ENCODE results near the gene ZNHIT2. TPM values are rescaled to one million over a fixed set of nuclear protein-coding genes. Genes with fewer than 3 reads are reported as not detected.

The ZNHIT2 gene
- total and polyA plus RNA-seq, 2 donors = 2.6 to 19.8 TPM

GRCh38 chr11:65072631-65072966 is 44.9 kb downstream of the ZNHIT2 start:
- H3K4me1 ChIP-seq (ENCODE audit: insufficient read depth) = no peaks in the 10 kb centered on the region
- no peaks in the 10 kb centered on the region for H3K36me3 ChIP-seq (ENCODE audit: insufficient read depth)
- no peak overlapping the region for H3K4me3 ChIP-seq (ENCODE audit: low read depth, low read length)
- no peak overlapping the region for H3K27ac ChIP-seq (ENCODE audit: low read depth)
- DNase-seq (ENCODE audit: extremely low spot score) = no peak
- WGBS = 58% methylated on average over 1 of the region's 1 CpG

- H3K36me3 ChIP-seq (ENCODE audit: insufficient read depth) = no peaks in the 10 kb centered on the region
- no peaks in the 10 kb centered on the region for H3K4me1 ChIP-seq (ENCODE audit: insufficient read depth)
- H3K4me3 ChIP-seq (ENCODE audit: low read depth, low read length) = no peak overlapping the region
- 66% methylated on average over 4 of the region's 4 CpGs for WGBS
- no peak for DNase-seq (ENCODE audit: extremely low spot score)
- H3K27ac ChIP-seq (ENCODE audit: low read depth) = no peak overlapping the region
Observed at GRCh38 chr11:65071907-65072630, 45.4 kb downstream of the ZNHIT2 start.

- DNase-seq (ENCODE audit: extremely low spot score) = no peak
- 65% methylated on average over 9 of the region's 9 CpGs for WGBS
- no peaks in the 10 kb centered on the region for H3K36me3 ChIP-seq (ENCODE audit: insufficient read depth)
- H3K4me1 ChIP-seq (ENCODE audit: insufficient read depth) = no peaks in the 10 kb centered on the region
- H3K27ac ChIP-seq (ENCODE audit: low read depth) = no peak overlapping the region
- H3K4me3 ChIP-seq (ENCODE audit: low read depth, low read length) = no peak overlapping the region
Observed at GRCh38 chr11:65069217-65069616, 48.3 kb downstream of the ZNHIT2 start.

DNA sequence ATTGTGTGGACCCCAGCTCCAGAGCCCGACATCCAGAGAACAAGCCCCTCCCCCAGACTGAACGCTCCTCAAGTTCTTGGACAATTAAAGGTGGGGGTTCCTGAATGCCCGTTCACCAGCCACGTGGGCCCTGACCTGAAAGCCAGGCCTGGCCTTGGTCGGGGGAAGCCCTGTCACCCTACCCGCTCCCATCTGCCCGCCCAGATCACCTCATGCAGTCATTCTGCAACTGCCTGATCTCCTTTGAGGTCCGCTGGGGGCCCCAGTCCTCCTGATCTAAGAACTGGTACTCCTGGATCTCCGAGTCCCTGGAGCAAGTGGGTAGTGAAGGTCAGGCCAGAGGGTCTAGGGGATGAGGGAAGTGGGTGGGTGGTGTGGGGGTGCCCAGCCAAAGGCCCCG is 50.1 kb downstream of the ZNHIT2 start:
- Histone ChIP-seq H3K27ac (ENCODE audit: low read depth) (no peak overlapping the region), H3K4me3 (ENCODE audit: low read depth, low read length) (no peak overlapping the region), H3K36me3 (ENCODE audit: insufficient read depth) (no peaks in the 10 kb centered on the region), H3K4me1 (ENCODE audit: insufficient read depth) (no peaks in the 10 kb centered on the region)
- no peak for DNase-seq (ENCODE audit: extremely low spot score)
- 76% methylated on average over 10 of the region's 10 CpGs for WGBS

- 66% methylated on average over 4 of the region's 4 CpGs for WGBS
- Histone ChIP-seq H3K36me3 (ENCODE audit: insufficient read depth) (no peaks in the 10 kb centered on the region), H3K27ac (ENCODE audit: low read depth) (no peak overlapping the region), H3K4me1 (ENCODE audit: insufficient read depth) (no peaks in the 10 kb centered on the region), H3K4me3 (ENCODE audit: low read depth, low read length) (no peak overlapping the region)
- no peak for DNase-seq (ENCODE audit: extremely low spot score)
Observed at GRCh38 chr11:65066805-65067291, 50.7 kb downstream of the ZNHIT2 start.

Small RNA genes lying within 50 kb of the gene (small RNA-seq; reads per million reads assigned to genes)
- gene HIGD1AP10 = not detected
- gene PDCL2P2 = not detected
- 2.1 reads per million, percentile 86 among the genes with 10 or more reads in this experiment for gene RNU2-23P

Other genes with a start within 250 kb of the ZNHIT2 start
- gene EHD1, start 239.1 kb downstream of the ZNHIT2 start, total RNA-seq = 31.3 TPM
- 50.5 TPM for gene EHD1, start 239.1 kb downstream of the ZNHIT2 start, polyA plus RNA-seq
- gene ATG2A, start 200.5 kb downstream of the ZNHIT2 start, total RNA-seq = 7.6 TPM
- 21.4 TPM for gene ATG2A, start 200.5 kb downstream of the ZNHIT2 start, polyA plus RNA-seq
- 7.3 TPM for gene PPP2R5B, start 193.0 kb downstream of the ZNHIT2 start, total RNA-seq
- gene PPP2R5B, start 193.0 kb downstream of the ZNHIT2 start, polyA plus RNA-seq = 22.1 TPM
- gene GPHA2, start 181.8 kb downstream of the ZNHIT2 start, total RNA-seq = not detected
- gene GPHA2, start 181.8 kb downstream of the ZNHIT2 start, polyA plus RNA-seq = not detected
- gene MAJIN, start 145.6 kb downstream of the ZNHIT2 start, total RNA-seq = not detected
- not detected for gene MAJIN, start 145.6 kb downstream of the ZNHIT2 start, polyA plus RNA-seq
- gene BATF2, start 120.7 kb downstream of the ZNHIT2 start, total RNA-seq = 0.85 TPM
- gene BATF2, start 120.7 kb downstream of the ZNHIT2 start, polyA plus RNA-seq = 5.8 TPM
- gene ARL2, start 103.5 kb downstream of the ZNHIT2 start, total RNA-seq = 37.9 TPM
- 170 TPM for gene ARL2, start 103.5 kb downstream of the ZNHIT2 start, polyA plus RNA-seq
- gene SNX15, start 90.3 kb downstream of the ZNHIT2 start, total RNA-seq = 9.4 TPM
- gene SNX15, start 90.3 kb downstream of the ZNHIT2 start, polyA plus RNA-seq = 34.5 TPM
- 3.0 TPM for gene SAC3D1, start 76.5 kb downstream of the ZNHIT2 start, total RNA-seq
- gene SAC3D1, start 76.5 kb downstream of the ZNHIT2 start, polyA plus RNA-seq = 14.7 TPM
- gene NAALADL1, start 59.1 kb downstream of the ZNHIT2 start, total RNA-seq = 11.7 TPM
- gene NAALADL1, start 59.1 kb downstream of the ZNHIT2 start, polyA plus RNA-seq = 38.1 TPM
- 3.9 TPM for gene CDCA5, start 33.7 kb downstream of the ZNHIT2 start, total RNA-seq
- 1.2 TPM for gene CDCA5, start 33.7 kb downstream of the ZNHIT2 start, polyA plus RNA-seq
- gene ZFPL1, start 33.5 kb downstream of the ZNHIT2 start, total RNA-seq = 14.6 TPM
- gene ZFPL1, start 33.5 kb downstream of the ZNHIT2 start, polyA plus RNA-seq = 50.8 TPM
- 107 TPM for gene VPS51, start 21.5 kb downstream of the ZNHIT2 start, total RNA-seq
- 167 TPM for gene VPS51, start 21.5 kb downstream of the ZNHIT2 start, polyA plus RNA-seq
- gene TM7SF2, start 5.8 kb downstream of the ZNHIT2 start, total RNA-seq = 9.6 TPM
- 12.1 TPM for gene TM7SF2, start 5.8 kb downstream of the ZNHIT2 start, polyA plus RNA-seq
- 177 TPM for gene FAU, start 4.4 kb upstream of the ZNHIT2 start, total RNA-seq
- 1,282 TPM for gene FAU, start 4.4 kb upstream of the ZNHIT2 start, polyA plus RNA-seq
- gene MRPL49, start 4.6 kb upstream of the ZNHIT2 start, total RNA-seq = 26.8 TPM
- gene MRPL49, start 4.6 kb upstream of the ZNHIT2 start, polyA plus RNA-seq = 55.6 TPM
- 16.2 TPM for gene SYVN1, start 16.8 kb upstream of the ZNHIT2 start, total RNA-seq
- 29.3 TPM for gene SYVN1, start 16.8 kb upstream of the ZNHIT2 start, polyA plus RNA-seq
- gene SPDYC, start 52.5 kb upstream of the ZNHIT2 start, total RNA-seq = not detected
- gene SPDYC, start 52.5 kb upstream of the ZNHIT2 start, polyA plus RNA-seq = not detected
- 94.3 TPM for gene CAPN1, start 64.2 kb upstream of the ZNHIT2 start, total RNA-seq
- gene CAPN1, start 64.2 kb upstream of the ZNHIT2 start, polyA plus RNA-seq = 123 TPM
- 10.3 TPM for gene POLA2, start 144.3 kb upstream of the ZNHIT2 start, total RNA-seq
- gene POLA2, start 144.3 kb upstream of the ZNHIT2 start, polyA plus RNA-seq = 10.7 TPM
- gene CDC42EP2, start 197.2 kb upstream of the ZNHIT2 start, total RNA-seq = 17.6 TPM
- 30.1 TPM for gene CDC42EP2, start 197.2 kb upstream of the ZNHIT2 start, polyA plus RNA-seq
- 29.3 TPM for gene DPF2, start 216.2 kb upstream of the ZNHIT2 start, total RNA-seq
- gene DPF2, start 216.2 kb upstream of the ZNHIT2 start, polyA plus RNA-seq = 55.2 TPM
- 0.11 TPM for gene TIGD3, start 237.1 kb upstream of the ZNHIT2 start, total RNA-seq
- 0.16 TPM for gene TIGD3, start 237.1 kb upstream of the ZNHIT2 start, polyA plus RNA-seq

Data from urinary bladder (tissue), 4 donors.